HG03565 (cell line): ENCODE measurements around the gene FLAD1.
A peak's percentile ranks its signal among the peaks of the same experiment; 100 is the strongest.
"Not testable (repeated sequence)": the region's sequence is repeated elsewhere in the genome, so short reads cannot be mapped to it uniquely, and the experiment has no call there.

Source experiments
- ATAC-seq: cut with Tn5 transposase; IDR thresholded peaks from one replicate; pipeline ENCODE4 v1.9.1; 2021; ENCODE audit warnings: mild to moderate bottlenecking, moderate library complexity; ENCODE audit not compliant: unreplicated experiment

FLAD1 gene

DNA sequence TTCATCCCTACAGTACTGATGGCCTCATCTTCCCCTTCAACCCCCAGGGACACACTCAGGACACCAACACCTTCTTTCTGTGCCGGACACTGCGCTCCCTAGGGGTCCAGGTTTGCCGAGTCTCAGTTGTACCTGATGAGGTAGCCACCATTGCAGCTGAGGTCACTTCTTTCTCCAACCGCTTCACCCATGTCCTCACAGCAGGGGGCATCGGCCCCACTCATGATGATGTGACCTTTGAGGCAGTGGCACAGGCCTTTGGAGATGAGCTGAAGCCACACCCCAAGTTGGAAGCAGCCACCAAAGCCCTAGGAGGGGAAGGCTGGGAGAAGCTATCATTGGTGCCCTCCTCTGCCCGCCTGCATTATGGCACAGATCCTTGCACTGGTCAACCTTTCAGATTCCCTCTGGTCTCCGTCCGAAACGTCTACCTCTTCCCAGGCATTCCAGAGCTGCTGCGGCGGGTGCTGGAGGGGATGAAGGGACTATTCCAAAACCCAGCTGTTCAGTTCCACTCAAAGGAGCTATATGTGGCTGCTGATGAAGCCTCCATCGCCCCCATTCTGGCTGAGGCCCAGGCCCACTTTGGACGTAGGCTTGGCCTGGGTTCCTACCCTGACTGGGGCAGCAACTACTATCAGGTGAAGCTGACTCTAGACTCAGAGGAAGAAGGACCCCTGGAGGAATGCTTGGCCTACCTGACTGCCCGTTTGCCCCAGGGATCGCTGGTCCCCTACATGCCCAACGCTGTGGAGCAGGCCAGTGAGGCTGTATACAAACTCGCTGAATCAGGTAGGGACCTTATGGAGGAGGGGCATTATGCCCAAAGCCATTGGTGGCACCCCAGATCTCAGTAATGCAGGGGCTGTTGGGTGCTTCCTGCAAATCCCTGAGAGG lies 5.2 kb downstream of the FLAD1 start:
- ATAC-seq: no peak

DNA sequence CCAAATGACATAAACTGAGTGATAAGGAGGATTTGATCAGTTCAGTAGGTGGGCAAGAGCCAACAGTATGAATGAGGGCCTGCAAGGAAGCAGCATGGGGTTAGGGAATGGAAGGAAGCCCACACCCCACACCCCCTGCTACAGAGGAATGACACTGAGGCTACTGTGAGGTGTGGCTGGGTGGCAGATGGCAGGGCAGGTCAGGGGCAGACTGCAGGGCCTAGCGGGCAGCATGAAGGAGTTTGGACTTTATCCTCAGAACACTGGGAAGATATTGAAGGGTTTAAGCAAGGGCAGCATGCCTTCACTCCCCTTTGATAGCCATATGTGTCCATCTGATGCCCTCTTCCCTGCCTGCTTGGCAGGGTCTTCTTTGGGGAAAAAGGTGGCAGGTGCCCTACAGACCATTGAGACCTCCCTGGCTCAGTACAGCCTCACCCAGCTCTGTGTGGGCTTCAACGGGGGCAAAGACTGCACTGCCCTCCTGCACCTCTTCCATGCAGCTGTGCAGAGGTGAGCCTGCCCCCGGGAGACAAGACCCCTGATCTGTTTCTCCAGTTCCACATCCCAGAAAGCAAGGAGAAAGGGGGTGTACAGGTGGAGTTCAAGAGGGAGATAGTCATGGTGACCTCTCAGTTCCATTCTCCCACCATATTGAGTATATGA lies 6.2 kb downstream of the FLAD1 start:
- ATAC-seq: no peak

DNA sequence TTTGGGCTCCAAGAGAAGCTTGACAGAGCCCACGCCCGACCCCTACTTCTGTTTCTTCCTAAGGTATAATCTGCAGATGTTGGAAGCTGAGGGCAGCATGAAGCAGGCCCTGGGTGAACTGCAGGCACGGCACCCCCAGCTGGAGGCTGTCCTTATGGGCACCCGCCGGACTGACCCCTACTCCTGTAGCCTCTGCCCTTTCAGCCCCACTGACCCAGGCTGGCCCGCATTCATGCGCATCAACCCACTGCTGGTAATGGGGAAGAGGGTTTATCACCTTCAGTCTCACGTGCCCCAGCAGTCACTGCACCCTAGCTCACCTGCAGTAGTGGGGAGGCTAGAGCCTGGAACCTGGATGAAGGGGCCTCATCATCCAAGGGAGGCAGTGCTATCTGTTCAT lies 7.1 kb downstream of the FLAD1 start:
- ATAC-seq: no peak

DNA sequence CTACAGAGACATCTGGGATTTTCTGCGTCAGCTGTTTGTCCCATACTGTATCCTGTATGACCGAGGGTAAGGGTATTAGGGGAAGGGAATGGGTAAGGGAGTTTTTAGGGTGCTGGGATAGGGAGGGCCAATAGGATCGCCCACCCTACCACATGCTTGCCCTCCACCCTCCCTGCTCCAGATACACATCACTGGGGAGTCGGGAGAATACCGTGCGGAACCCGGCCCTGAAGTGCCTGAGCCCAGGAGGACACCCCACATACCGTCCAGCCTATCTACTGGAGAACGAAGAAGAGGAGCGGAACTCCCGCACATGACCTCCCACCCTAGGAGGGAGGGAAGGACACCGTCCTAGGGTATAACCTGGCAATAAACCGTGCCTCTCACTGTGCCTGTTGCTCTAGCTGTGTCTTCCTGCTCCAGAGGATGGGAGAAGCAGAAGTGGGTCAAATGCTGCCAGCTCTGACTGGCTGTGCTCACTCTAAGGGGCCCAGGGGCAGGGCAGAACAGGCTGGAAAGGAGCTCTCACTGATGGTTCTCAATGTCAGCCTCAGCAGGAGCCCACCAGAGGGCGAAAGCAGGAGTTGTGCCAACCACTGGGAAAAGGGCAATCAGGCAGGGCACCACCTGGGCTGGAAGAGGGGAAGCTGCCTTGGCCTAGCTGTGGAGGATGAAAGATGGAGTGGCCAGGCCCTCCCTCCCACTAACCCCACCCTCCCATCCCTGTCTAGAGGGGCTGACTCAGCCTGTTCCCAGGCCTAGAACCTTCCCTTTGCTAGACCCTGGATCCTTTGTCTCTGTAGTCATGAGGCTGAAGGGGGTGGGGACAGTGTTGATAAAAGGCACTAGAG lies 9.8 kb downstream of the FLAD1 start:
- no peak for ATAC-seq

DNA sequence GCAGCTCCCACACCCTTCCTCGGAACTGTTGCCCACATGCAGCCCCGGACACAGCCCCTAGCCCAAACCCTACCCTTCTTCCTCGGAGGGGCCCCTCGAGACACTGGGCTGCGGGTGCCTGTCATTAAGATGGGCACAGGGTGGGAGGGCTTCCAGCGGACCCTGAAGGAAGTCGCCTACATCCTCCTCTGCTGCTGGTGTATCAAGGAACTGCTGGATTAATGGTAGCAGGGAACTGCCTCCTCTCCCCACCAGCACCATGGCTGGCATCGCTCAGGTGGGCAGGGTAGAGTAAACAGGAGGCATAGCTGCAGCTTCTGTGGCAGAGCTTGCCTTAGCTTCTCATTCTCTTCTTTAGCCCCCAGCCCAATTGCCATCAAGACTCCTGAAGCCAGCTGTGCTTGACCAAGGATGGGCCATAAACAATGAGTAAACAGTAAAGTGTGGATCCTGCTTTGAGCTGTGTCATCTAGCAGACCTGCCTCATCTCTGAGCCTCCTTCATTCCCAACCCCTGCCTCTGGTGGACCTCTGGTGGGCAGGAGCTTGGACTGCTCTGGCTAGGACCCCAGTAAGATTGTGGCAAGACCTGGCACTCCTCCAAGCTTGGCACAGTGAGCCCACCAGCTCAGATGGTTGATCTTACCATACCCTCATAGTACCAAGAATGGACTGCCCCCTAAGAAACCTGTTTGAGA lies 10.6 kb downstream of the FLAD1 start, which contains the start of gene LENEP:
LENEP (plus strand) TSS at position 15 of the 697 bp plus-strand sequence; CDS start at position 37, 22 bp downstream.
- no peak for ATAC-seq

DNA sequence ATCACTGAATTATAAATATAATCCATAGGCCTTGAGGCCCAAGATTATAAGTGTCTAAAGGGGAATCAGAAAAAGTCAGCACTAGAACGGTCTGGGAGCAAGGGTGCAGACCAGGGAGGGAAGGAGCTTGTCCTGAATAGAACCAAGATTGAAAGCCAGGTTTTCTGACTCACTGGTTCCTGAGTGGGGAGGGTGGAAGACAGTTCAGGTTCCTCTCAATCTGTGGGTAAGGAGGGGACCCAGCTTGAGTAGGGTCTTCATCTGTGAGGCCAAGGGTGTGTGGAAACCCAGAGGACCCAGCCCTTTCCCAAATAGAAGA lies 11.1 kb downstream of the FLAD1 start:
- ATAC-seq: no peak

DNA sequence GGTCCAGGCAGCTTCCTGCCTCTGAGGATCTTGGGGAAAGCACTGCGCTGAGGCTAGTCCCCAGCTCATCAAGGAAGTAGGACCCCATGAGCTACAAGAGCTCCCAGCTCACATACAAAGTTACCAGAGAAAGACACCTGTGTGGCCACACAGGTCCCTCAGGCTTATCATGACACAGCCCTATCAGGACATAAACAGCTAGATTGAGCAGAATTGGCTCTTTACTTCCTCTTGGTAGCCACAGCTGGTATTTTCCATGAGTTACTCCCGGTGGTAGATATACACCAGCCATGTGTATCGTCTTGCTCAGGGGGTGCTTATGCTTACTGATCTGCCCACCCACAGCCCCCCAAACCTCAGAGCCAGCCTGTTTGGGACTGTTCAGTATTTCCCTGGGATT lies 11.4 kb downstream of the FLAD1 start:
- ATAC-seq: no peak

DNA sequence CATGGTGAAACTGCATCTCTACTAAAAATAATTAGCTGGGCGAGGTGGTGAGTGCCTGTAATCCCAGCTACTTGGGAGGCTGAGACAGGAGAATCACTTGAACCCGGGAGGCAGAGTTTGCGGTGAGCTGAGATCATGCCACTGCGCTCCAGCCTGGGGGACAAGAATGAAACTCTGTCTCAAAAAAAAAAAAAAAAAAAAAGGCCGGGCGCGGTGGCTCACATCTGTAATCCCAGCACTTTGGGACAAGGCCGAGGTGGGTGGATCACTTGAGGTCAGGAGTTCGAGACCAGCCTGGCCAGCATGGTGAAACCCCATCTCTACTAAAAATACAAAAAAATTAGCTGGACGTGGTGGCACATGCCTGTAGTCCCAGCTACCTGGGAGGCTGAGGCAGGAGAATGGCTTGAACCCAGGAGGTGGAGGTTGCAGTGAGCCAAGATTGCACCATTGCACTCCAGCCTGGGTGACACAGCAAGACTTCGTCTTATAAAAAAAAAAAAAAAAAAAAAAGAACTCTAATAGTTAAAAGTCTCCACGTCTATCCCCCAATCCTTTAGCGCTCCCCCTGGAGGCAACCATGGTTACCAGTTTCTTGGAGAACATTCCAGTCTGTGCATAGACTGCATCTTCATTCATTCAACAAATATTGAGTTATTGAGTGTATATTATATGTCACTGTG lies 12.3 kb downstream of the FLAD1 start:
- not testable (repeated sequence) for ATAC-seq

DNA sequence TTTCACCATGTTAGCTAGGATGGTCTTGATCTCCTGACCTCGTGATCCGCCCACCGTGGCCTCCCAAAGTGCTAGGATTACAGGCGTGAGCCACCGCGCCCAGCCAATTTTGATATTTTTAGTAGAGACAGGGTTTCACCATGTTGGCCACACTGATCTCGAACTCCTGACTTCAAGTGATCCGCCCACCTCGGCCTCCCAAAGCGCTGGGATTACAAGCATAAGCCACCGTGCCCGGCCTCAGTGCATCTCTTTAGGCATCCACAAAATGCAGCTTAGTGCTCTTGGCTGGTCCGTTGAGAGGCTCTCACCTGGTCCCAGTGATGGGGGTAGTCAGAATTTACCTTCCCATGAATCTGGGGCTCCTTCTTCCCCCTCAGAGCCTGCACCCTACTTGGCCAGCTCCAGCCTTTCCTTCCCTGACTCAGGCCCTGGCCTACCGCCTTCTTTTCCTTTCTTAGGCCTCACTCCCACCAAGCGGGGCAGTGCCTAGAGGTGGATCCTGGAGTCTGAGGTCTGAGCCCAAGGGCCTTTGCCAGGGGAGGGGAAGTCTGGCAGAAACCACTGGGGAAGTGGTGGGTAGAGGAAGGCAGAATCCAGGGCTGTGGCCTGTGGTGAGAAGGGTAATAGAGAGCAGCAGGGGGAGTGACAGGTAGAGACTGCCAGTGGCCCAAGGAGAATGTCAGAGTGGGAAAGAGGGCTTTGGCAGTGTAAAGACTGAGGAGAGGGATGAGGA lies 14.0 kb downstream of the FLAD1 start:
- ATAC-seq: no peak

DNA sequence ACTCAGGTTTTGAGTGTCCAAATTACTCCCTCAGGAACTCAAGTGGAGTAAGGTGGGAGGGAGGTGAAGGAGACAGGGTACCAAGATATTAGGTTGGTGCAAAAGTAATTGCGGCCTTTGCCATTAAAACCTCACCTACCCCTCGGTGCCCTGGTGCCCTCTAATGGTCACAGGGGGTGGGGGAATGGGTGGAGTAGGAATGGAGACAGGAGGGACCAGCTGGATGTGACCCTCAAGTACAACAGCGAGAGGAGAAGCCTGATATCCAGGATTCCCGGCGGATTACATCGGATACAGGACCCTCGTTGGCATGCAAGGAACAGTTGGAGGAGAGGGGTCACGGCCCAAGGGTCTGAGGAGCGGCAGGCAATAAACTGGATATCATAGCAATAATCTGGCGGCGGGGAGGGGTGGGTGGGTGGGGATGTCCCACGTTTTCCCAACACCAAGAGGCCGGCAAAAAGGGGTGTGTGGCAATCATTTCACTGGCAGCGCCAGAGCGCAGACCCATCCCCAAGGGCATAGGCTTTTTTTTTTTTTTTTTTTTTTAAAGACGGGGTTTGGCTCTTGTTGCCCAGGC lies 15.1 kb downstream of the FLAD1 start:
- ATAC-seq: no peak

DNA sequence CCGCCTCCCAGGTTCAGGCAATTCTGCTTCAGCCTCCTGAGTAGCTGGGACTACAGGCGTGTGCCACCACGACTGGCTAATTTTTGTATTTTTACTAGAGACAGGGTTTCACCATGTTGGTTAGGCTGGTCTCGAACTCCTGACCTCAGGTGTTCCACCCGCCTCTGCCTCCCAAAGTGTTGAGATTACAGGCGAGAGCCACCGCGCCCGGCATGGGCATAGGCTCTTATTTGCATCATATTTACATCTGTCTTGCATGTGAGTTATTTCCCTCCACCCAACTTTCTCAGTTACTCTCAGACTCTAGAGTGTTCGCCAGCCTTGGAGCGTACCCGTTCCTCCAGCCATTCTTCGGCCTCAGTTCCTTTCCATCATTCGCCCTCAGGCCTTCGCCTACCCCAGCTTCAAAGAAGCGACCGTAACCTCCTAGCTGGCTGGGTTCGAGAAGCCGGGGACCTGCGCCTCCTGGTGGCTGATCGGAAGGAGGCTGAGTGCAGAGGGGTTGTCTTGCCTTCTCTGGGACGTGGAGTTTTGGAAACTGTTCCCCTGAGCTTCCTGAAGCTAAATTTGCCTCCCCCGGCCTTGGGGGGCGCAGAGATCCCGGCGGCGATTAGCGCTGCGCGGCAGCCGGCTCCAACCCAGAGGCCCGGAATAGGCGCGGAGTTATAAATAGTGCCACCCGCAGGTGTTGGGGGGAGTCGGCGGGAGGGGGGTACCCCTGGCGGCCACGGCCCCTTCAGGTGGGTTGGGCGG lies 15.8 kb downstream of the FLAD1 start:
- no peak for ATAC-seq

DNA sequence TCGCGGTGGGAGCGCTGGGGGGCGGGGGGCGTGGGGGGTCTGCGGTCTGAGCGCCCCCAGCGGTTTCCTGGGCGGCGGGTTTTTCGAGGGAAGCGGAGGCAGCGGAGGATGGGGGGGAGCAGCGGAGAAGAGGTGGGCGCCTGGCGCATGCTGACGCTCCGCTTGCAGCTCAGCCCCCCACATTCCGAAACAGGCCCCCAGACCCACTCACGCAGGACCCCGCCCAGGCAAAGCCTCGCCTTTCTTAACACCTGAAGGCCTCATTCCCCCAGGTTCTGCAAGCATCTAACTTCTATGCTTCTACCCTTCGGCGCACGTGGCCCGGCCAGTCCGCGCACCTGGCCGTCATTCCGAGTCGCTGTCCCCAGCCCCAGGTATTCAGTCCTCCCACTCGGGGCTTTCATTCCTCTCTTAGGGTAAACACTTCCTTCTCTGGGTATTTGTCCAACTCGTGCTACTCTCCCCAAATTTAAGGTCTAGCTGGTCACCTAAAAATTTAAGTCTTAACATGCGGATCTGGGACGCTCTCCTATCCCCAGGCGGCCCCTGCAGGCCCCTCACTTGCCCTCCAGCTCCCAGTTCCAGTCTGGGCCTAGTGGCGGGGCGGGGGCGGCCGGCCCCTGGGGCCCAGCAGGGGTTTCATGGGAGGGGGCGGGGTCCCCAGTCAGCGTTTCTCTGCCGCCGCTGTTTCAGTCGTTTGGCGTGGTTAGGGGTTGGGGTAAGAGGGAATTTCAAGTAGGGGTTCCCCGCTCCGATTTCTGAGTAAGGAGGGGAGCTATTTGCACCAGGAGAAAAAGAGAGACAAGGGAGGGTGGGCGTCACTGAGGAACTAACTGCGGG lies 16.6 kb downstream of the FLAD1 start:
- no peak for ATAC-seq

DNA sequence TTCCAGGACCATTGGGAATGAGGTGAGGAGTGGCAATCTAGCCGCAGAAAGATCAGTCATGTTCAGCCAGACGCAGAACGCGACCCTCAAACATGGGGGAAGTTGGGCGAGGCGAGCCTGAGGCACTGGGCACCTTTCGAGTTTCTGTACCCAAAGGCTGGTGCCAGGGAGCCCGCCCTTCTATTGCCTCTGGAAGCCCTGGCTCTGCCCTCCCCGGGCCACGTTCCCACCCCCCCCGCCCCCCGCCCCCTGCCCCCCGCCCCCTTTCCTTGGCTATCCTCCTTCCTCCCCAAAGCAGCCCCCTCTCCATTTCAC lies 17.2 kb downstream of the FLAD1 start:
- no peak for ATAC-seq

DNA sequence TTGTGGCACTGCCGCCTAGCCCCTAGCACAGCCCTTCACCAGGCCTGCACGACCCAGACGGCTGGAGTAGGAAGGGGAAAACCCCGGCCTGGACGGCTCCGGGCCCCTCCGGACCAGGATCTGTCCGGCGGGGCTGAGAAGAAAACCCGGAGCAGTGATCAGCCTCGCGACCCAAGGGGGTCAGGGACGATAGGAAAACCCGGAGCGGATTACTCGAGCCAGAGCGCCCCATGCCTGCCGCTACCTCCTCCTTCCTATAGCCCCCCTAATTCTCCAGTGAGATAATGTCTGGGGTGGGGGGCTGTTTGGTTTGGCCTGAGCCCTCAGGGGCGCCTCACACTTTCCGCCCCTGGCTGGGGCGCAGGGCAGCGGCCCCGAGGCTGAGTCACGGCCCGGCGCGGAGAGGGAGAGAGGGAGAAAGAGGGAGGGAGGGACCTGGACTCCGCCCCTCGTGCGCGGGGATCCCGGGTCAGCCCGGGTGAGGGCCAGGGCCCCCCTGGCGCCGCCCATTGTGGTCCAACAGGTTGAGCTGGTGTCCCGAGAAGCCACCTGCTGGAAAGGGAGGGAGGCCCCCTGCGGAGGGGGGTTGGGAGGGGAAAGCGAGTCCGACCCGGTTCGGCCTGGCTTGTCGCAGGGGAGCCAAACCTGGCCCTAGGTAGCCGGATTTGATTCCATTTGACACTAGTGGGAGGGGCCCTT lies 17.7 kb downstream of the FLAD1 start:
- no peak for ATAC-seq

DNA sequence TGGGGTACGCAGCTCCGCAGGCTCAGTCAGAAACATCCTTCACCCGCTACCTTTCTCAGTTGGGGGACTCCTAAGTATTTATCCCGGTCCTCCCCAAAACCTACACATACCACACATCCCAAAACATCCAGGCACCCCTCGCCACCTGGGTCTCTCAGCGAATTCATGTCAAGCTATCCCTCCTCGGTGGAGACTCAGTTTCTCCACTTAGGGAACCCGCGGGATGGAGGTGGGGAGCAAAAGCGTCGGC lies 18.2 kb downstream of the FLAD1 start:
- ATAC-seq: no peak

DNA sequence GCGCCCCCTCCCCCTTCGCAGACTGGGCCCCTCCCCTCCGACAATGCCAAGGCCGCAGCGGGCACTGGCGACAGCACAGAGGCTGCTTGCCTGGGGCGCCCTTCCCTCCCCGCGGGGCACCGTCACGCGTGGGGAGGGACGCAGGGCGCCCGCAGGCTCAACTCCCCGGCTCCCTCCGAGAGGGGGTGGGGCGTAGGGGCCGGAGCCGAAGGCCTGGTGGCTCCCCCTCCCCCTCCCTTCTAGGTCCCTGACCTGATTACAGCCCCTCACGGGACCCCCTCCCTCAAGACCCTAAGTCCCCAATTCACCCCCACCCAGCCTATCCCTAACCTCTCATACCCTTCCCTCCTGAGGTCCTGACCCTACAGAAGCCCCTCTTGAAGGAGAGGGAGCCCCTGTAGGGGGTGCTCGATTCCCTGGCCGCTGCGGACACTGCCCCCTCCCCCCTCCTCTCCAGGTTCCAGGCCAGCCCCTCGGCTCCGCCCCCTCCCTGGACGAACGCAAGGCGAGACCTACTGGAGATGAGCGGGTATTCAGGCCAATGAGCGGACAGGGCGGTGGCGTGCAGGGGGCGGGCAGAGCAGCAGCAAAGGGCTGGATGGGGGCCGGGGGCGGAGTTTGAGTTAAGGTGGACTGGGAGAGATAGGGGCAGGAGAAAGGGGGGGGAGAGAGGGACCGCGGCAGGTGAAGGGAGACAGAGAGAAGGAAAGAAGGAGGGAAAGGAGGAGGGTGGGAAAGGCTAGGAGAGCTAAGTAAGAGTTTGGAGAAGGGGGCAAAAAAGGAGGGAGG lies 18.7 kb downstream of the FLAD1 start:
- peak; percentile 45 for ATAC-seq
